ENCODE results near the gene DST.
"Not testable (repeated sequence)": the region's sequence is repeated elsewhere in the genome, so short reads cannot be mapped to it uniquely, and the experiment has no call there.

The DST gene

DNA sequence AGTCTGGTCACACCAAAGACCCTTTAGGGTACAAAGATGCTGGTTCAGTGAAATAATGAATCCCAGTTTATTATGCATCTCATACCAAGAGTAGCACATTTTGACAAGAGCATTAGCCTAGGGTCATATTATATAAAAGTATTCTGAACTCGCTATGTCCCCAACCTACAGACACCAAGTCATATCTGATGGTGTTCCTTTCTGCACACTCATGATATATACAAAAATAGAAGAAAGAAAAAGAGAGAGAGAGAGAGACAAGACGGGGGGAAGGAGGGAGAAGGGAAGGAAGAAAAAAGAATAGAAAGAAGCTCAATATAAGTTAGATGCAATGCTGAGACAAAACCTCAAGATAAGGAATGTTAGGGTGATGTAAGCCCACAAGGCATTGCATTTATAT is 131.1 kb downstream of the DST start:
- no peak for DNase-seq

DNA sequence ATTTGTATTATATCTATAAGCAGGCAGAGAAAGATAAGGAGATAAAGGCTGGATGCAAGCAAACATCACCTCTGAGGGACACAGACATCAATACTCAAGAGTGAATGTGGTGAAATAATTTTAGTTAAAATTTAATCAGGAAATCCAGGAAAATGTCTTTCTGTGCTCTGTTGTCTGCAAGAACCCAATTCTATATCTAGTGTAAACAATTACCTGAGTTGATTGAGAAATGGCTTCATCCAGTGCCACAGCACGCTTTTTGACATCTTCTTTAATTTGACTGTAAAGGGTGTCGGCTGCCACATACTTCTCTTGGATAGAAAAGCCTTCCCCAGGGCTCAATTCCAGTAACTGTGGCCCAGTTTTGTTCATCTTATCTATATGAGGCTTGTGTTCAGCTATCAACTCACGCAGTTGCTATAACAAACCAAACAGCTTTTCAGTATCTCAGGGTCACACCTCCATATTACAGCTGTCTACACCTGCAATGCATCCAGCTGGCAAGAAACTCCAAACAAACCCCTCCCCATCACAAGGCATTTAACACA is 131.6 kb downstream of the DST start:
- no peak for DNase-seq

DNA sequence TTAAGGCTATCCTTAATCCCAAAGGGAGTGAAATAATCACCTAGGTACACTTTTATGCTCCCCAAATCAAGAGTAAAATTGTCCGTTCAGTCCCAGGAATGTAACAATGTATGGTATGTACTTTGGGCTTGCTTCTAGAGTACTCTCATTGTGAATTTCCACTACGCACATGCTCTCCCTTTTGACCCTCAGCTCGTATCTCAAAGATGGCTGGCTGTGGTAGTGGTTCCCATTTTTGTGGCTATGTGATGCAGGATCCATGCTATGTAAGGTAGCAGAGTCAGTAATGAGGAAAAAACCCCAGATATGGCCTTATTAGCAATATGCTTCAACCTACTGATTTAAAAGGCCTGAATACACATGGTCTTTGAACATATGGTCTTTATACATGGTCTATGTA is 133.7 kb downstream of the DST start:
- no peak for DNase-seq

DNA sequence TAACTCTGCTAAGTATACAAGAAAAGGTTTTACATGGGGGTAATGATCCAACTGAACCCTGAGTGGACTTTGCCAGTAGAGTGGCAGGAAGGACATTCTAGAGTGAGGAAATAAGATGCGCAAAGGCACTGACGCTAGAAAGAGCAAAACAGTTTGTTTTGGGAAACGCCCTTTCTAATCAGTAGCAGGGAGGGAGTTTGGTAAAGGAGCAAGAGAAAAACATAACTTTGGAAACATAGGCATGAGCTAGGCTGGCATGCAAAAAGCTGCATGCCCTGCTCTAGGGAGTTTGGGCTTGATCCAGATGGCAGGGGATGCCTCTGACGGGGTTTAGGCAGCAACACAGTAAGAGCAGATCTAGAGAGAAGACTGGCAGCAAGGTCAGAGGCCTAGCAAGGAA is 135.2 kb downstream of the DST start:
- no peak for DNase-seq

DNA sequence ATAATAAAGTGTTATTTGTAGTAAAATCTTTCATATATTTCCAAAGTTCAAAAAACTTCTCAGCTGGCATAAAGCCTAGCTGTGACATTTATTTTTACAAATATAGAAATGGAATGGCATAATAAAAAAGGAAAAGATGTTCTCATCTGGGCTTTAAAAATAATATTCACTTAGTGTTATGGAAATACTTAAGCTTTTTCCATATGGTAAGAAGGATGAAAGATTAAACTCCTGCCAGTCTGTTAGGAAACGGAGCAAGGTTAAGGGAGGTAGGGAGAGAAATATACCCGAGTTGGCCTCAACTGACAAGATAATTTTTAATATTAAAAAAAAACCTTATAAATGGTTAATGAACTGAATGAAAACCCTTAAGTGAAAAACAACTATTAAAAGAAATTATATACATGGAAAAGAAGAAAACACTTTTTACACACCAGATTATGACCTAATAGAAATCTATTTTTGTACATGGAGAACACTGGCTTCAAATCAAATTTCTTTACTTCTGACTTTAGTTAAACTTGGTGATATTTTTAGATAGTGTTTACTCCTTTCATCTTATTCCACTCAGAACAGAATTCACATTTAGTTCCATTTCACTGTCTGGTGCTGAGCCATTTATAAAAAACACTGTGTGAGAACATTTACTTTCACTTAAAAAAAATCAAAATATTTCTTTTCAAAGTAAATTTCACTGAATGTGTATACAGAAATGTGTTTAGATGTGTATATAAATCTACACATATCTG is 137.0 kb downstream of the DST start:
- DNase-seq, result no peak

DNA sequence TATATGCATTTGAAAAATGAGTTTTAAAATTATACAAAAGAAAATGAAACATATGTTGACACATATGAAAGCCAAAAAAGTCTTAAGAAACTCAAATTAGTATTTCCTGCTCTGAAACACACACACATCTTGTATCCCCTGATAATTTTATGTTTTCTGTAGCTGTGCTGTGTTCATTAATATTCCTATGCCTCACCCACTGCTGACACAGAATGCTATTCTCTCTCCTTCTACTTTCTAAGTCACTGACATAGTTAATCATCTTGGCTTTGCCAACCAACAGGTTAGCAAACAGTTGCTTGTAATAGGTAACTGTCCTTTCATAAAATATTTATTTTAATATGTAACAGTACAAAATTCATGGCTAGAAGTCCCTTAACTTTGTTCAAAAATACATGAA is 140.7 kb downstream of the DST start:
- no peak for DNase-seq

DNA sequence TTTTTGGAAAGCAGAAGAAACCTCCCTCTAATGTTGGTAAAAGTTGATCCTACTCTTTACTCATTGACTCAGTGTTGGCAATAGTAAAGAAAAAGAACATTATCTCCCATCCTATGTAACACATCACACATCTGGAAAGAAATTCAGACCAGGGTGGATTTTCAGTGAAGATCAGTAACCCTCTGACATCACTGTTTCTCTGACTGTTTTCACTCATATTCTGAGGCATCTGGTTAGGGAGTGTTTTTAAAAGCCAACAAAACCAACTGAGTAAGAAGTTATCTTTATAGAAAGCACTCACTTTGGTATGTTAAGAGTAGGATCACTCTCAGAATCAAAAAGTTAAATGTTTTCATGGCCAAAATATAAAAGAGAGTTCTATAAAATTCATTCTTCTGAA is 143.6 kb downstream of the DST start:
- DNase-seq, result no peak

DNA sequence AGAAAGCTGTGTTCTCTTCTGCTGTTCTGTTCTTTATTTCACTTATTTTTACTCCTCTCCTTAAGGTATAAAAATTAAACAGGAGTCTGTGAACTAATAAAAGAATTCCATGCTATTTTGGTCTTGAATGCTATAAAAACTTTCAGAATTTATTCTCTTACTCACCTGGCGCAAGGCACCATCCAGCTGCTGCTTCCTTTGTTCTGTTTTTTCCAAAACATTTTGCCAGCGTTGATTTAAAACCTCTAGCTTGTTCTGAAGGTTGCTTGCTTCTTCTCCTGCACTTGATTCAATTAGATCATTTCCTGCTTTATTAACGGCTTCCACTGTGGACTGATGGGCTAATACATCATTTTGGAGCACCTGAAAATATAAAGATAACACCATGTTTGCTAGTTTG is 145.0 kb downstream of the DST start:
- DNase-seq, result no peak

DNA sequence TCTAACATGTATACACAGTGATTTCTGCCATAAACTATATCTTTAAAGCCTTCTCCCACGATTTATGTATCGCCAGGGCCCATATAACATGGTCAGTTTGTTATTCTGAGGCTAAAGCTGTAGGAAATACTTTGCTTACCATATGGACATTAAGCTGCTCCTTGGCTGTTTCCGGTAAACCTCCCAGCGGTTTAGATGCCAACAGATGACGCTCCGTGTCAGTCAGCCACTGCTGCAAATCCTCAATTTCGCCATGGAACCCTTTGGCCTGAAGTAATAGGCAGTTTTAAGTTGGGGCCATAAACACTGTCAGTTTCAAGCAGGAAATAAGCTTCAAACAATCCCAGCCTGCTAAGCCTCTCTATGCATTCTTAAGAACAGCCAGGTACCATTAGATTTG is 145.4 kb downstream of the DST start:
- DNase-seq, result no peak

DNA sequence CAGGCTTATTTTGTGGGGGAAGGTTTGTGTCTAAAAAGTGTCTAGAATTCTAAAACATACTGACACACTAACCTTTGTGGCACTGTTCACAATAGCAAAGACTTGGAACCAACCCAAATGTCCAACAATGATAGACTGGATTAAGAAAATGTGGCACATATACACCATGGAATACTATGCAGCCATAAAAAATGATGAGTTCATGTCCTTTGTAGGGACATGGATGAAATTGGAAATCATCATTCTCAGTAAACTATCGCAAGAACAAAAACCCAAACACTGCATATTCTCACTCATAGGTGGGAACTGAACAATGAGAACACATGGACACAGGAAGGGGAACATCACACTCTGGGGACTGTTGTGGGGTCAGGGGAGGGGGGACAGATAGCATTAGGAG is 146.0 kb downstream of the DST start:
- DNase-seq, result not testable (repeated sequence)

DNA sequence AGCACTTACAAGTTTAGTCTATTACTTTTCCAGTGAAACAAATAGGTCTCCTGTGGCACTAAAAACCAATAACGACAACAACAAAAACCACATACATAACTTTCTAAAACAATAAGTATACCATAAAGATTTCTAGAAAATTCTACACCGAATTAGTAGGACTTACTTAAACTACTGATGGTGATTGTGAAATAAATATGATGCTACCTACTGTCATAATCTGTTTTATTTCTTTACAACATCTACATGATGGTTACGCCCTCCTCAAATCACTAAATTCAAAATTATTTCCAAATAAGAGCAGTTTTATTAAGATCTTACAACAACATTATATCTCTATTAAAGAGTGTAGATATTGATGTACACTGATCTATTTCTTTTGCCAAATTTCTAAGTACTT is 147.0 kb downstream of the DST start:
- DNase-seq, result no peak

DNA sequence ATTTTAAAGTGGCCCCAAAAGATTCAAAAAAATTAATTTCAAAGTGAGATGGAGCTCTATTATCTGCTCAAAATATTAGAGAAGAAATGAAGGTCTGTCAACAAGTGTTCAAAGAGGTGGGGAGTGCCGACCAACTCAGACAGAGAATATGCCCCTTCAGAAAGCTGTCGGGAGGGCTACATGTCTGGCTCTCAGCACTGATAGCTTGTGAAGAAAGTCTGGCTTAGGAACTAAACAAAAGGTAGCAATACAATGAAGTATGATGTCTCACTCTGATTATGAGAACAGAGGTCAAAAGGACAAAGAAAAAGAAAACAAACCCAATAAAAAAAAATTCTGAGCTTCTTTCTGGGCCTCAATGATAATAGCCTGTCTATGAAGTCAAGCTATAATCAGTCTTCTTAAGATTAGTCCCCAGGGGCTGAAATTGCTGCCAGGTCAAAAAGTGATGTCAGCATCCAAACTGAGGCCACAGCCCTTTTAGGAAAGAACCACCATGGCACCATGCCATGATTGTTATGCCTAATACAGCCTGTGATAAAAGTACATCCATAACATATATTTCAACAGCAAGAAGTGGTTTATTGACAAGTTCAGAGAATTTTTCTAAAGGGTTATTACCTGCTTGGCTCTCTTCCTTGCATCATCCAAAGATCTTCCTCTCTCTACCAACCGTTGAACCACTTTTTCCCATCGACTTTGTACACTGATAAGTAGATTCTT is 150.9 kb downstream of the DST start:
- DNase-seq, result no peak

DNA sequence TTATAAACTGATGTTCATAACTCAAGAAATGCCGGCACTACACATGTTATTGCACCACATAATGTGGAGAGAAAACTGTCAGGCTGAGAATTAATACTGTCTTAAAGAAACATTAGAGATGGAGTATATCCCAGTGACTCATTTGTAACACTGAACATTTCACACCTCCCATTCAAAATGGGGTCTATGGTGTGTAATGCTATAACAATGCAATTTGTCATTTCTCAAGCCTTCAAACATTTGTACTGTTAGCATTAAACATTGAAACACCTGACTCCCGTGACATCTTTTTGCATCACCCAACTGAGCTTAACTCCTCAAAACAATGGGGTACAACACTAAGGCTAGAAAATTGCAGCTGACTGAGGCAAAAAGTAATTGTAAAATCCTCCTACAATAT is 151.7 kb downstream of the DST start:
- DNase-seq, result no peak

DNA sequence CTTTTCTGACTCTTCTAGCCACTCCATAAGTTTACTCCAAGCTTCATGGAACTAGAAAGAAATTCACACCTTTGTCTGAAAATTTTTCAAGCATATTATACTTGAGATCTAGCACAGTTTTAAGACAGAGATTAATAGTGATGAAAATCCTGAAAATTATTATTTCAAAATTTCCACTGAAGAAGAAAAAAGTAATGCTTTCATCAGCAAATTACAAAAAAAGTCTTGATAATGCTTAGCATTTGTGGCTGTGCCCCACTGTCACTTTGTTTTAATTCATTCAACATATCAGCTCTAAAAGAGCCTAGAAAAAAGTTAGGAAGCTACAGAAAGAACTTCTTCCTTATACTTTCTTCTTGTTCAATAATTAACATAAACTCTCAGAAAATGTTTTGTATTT is 153.1 kb downstream of the DST start:
- no peak for DNase-seq

DNA sequence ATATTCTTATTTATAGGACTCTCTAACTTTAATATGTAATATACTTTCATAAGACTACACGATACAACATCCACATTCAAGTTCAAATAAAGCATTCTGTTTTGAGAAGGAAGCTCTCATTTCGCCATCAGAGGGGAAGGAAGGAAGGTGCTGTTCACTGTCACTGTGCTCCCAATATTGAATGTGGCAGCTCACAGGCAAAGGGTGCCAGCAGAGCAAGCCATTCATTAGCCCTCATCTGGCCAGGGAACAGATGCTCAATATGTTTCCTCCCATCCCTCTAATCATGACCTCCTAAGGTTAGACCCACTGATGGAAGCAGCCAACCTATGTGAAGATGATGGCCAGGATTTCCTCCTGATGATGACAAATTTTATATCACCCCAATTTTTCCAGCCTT is 154.4 kb downstream of the DST start:
- no peak for DNase-seq

DNA sequence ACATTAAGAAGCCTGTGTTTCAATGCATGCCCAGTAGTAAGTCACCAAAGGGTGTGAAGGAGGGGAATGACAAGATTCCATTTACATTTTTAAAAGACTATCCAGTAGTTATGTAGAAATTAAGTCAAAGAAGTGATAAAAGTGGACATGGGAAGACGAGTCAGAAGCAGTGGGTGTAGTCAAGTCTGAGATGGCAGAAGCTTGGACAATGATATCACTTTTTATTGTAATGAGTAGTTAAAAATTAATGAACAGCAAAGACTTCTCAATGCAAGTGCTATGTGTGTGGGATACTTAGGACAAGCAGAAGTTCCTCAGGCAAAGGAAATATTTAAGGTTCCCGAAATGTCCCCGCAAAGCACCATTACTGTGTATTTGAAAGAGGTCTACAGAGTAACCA is 156.0 kb downstream of the DST start:
- DNase-seq, result no peak

DNA sequence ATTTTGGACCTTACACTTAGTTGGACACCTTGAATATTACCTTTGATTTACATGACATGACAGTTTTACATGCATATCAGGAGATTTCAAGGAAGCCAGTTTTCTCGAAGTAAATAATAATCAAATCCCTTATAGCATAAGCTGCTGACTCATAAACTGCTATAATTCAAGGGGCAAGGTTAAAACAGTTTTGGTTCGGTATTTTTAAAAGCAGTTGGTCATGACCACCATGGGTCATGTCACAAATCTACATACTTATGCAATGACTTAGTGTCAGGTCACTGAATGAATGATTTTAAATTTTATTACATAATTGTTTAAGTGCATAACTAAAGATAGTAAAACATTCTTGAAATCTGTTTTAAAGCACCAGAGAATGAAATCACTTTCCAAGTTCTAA is 158.0 kb downstream of the DST start:
- DNase-seq, result no peak

DNA sequence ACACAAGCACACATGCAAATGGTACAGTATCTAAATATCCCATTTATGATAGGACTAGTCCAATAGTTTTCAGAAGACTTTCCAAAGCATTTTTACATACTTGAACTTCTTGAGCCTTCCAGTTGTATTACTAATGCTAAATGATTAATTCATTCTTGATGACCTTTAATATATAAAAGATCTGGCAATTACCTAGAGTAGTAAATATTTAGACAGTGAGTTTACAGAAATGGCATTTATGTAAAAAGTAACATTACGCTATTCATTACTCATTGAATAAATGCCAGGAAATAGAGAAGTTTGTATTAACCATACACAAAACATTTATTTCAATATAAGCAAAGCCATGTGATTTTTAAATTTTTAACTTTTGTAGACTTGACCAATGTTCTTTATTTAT is 158.8 kb downstream of the DST start:
- DNase-seq, result no peak

DNA sequence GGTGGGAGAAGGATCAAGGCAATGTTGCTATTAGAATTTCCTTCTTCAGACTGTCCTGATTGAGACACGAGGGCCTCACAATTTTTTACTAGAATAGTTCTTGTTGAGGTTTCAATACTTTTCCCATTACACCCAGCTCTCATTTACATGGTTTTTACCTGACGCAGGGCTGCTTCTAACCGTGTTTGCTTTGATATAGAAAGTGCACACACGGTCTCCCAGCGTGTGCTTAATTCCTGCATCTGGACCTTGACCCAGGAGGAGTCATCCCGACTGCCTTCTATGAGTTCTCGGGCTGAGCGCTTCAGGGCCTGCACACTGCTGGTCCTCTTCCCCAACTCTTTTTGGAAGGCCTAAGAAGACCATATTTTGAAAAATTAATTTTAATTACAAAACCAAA is 160.2 kb downstream of the DST start:
- DNase-seq, result no peak

DNA sequence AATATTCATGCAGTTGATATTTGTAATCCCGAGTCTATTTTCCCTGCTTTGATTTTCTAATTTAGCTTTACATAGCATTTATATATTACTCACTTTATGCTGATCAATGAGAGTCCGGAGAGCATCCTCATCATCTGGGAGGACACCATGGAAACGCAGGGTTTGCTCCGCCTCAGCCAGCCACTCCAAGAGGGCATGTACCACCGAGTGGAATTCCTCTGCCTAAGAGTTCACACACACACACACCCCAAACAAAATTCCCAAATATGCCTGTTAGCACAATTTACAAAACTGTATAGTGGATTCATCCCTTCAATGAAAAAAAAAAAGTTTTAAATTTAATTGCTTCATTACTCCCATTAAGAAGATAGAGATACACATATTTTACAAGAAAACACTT is 160.7 kb downstream of the DST start:
- no peak for DNase-seq

DNA sequence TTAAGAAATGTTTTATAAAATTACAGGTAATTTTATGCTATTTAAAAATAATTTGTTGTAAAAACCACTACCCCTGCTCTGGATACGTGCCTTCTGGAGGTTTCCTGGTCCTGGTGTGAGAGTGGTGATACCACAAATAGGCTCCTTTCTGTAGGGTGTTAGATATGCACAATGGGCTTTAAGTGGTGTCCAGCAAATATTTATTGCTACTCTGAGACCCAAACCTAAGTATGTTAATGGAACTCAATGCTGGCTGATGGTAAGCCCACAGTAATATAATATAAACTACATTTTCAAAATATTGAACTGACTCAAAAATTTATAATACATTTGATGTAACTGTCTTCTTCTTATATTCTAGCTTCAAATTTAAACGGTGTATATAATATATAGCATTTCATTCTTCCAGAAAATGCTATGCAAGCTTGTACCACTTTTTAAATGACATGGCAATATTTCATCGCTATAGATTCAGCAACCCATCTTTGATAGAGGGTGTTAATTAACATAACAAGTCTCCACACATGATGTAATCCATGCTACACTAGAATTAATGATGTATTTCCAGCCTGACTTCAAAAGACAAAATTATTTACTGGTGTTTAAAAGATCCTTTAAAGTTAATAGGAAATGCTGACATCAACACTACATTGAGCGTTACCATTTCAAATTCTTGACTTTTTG is 161.9 kb downstream of the DST start:
- no peak for DNase-seq

DNA sequence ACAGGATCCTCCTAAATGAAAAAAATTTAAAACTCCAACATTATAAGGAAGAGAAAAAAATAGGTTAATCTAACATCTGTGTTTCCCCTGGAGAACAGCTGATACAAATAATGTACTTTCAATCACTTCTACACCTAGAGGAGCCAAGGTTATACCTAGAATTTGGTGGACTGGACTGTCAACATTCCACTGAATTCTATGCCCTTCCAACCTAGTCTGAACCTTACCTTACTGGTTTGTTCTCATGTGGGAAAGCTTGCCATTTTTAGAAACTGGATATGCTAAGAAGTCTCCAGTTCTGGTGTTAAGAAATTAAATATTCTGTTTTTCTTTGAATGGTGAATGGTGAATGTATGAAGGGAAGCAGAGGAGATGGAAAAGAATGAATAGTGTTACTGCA is 162.4 kb downstream of the DST start:
- no peak for DNase-seq

DNA sequence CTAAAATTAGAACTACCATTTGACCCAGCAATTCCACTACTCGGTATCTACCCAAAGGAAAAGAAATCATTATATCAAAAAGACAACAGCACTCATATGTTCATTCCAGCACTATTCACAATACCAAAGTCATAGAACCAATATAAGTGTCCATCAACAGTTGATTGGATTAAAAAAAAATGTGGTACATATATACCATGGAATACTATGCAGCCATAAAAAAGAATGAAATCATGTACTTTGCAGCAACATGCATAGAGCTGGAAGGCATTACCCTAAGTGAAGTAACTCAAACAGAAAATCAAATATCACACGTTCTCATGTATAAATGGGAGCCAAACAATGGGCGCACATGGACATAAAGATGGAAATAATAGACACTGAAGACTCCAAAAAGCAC is 163.3 kb downstream of the DST start:
- DNase-seq, result no peak

DNA sequence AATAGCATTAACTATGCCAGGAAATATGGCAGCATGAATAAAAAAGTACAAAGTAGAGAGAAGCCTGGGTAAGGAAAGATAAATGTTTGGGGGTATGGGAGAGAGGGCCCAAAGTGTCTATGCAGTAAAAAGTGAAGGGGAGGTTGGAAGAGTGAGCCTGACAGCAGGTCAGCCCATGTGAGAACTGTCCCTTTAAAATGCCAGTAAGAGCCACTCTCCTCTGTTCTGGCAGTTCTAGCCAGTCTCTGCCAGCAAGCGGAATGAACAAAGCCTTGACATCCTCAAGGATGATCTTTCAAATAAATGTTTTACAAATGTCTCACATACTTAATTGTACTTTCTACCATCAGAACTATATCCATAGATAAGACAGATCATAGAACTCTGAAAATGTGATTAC is 164.5 kb downstream of the DST start:
- no peak for DNase-seq

All from activated effector memory CD4-positive, alpha-beta T cell treated with anti-CD3 and anti-CD28 coated beads, Interleukin-2, amount 50 U/mL, for 16 hours (primary cell).